HepG2 (cell line): ENCODE results near the gene GLIS2. TPM values are rescaled to one million over a fixed set of nuclear protein-coding genes. Genes with fewer than 3 reads are reported as not detected.

Experiments
- CHCHD3 ChIP-seq: sonication (generic); formaldehyde crosslinking; IDR thresholded peaks from 2 replicates; pipeline ENCODE4 v1.8.0; 2022; ENCODE audit warnings: mild to moderate bottlenecking, missing genetic modification reagents, moderate library complexity
- E2F2 ChIP-seq: sonication (generic); formaldehyde crosslinking; IDR thresholded peaks from 2 replicates; pipeline ENCODE4 v1.4.0; 2020; ENCODE audit warnings: missing genetic modification reagents, borderline replicate concordance
- JUN ChIP-seq: sonication (generic); formaldehyde crosslinking; IDR thresholded peaks from 2 replicates; pipeline ENCODE4 v1.4.0; 2020; ENCODE audit warnings: mild to moderate bottlenecking, missing genetic modification reagents
- MIER2 ChIP-seq: IDR thresholded peaks from 2 replicates; pipeline ENCODE4 v1.6.1; 2016; ENCODE audit warnings: missing biosample characterization, missing genetic modification reagents
- NFRKB ChIP-seq: fragments of 450-650 bp; IDR thresholded peaks from 2 replicates; pipeline ENCODE4 v1.6.1; 2017
- PRDM10 ChIP-seq: sonication (generic); formaldehyde crosslinking; IDR thresholded peaks from 2 replicates; pipeline ENCODE4 v1.4.0; 2020; ENCODE audit warnings: low read depth, missing genetic modification reagents
- RARG ChIP-seq: sonication (generic); formaldehyde crosslinking; IDR thresholded peaks from 2 replicates; pipeline ENCODE4 v1.4.0; 2020; ENCODE audit warnings: low read depth, mild to moderate bottlenecking, missing genetic modification reagents
- SIN3B ChIP-seq: fragments of 150-350 bp; IDR thresholded peaks from 2 replicates; pipeline ENCODE4 v1.6.1; 2014; ENCODE audit warnings: low read length
- SMARCE1 ChIP-seq: fragments of 450-650 bp; IDR thresholded peaks from 2 replicates; pipeline ENCODE4 v1.6.1; 2017; ENCODE audit warnings: borderline replicate concordance
- TBX3 ChIP-seq: fragments of 450-650 bp; IDR thresholded peaks from 2 replicates; pipeline ENCODE4 v1.6.1; 2017; ENCODE audit warnings: antibody characterized with exemption, mild to moderate bottlenecking, inconsistent platforms, borderline replicate concordance
- THYN1 ChIP-seq: sonication (generic); formaldehyde crosslinking; IDR thresholded peaks from 2 replicates; pipeline ENCODE4 v1.8.1; 2023; ENCODE audit warnings: low read depth, mild to moderate bottlenecking, moderate library complexity, missing genetic modification reagents, borderline replicate concordance
- ZBTB14 ChIP-seq: sonication (generic); formaldehyde crosslinking; IDR thresholded peaks from 2 replicates; pipeline ENCODE4 v1.4.0; 2020; ENCODE audit warnings: missing genetic modification reagents
- ZBTB7A ChIP-seq: sonication (generic); formaldehyde crosslinking; IDR thresholded peaks from 2 replicates; pipeline ENCODE4 v1.8.0; 2022; ENCODE audit warnings: mild to moderate bottlenecking, missing genetic modification reagents
- ZC3H13 ChIP-seq: sonication (generic); formaldehyde crosslinking; IDR thresholded peaks from 2 replicates; pipeline ENCODE4 v1.8.1; 2023; ENCODE audit warnings: mild to moderate bottlenecking, missing genetic modification reagents, moderate library complexity
- ZFP41 ChIP-seq: sonication (generic); formaldehyde crosslinking; IDR thresholded peaks from 2 replicates; pipeline ENCODE4 v1.4.0; 2020; ENCODE audit warnings: mild to moderate bottlenecking, missing genetic modification reagents, borderline replicate concordance
- ZFP90 ChIP-seq: sonication (generic); formaldehyde crosslinking; IDR thresholded peaks from 2 replicates; pipeline ENCODE4 v1.8.0; 2022; ENCODE audit warnings: missing genetic modification reagents, mild to moderate bottlenecking, inconsistent platforms, borderline replicate concordance
- ZKSCAN5 ChIP-seq: sonication (generic); formaldehyde crosslinking; IDR thresholded peaks from 2 replicates; pipeline ENCODE4 v1.5.1; 2020; ENCODE audit warnings: mild to moderate bottlenecking, missing genetic modification reagents
- ZNF33A ChIP-seq: sonication (generic); formaldehyde crosslinking; IDR thresholded peaks from 2 replicates; pipeline ENCODE4 v1.5.1; 2020; ENCODE audit warnings: missing genetic modification reagents, mild to moderate bottlenecking, moderate library complexity, borderline replicate concordance
- ZNF530 ChIP-seq: sonication (generic); formaldehyde crosslinking; IDR thresholded peaks from 2 replicates; pipeline ENCODE4 v1.5.0; 2020; ENCODE audit warnings: low read depth, mild to moderate bottlenecking, missing genetic modification reagents
- ZNF543 ChIP-seq: sonication (generic); formaldehyde crosslinking; IDR thresholded peaks from 2 replicates; pipeline ENCODE4 v1.4.0; 2020; ENCODE audit warnings: mild to moderate bottlenecking, missing genetic modification reagents
- ZNF597 ChIP-seq: sonication (generic); formaldehyde crosslinking; IDR thresholded peaks from 2 replicates; pipeline ENCODE4 v1.5.0; 2020; ENCODE audit warnings: missing genetic modification reagents
- ZNF607 ChIP-seq: sonication (generic); formaldehyde crosslinking; IDR thresholded peaks from 2 replicates; pipeline ENCODE4 v1.5.1; 2020; ENCODE audit warnings: missing genetic modification reagents, mild to moderate bottlenecking, borderline replicate concordance
- ZNF740 ChIP-seq: sonication (generic); formaldehyde crosslinking; IDR thresholded peaks from 2 replicates; pipeline ENCODE4 v1.4.0; 2020; ENCODE audit warnings: missing genetic modification reagents
- ZSCAN20 ChIP-seq: sonication (generic); formaldehyde crosslinking; IDR thresholded peaks from 2 replicates; pipeline ENCODE4 v1.4.0; 2020; ENCODE audit warnings: missing genetic modification reagents, mild to moderate bottlenecking, borderline replicate concordance
- polyA plus RNA-seq, 8 experiments: library from polyadenylated mRNA; depleted of rRNA in 3 of 8; stranded (reverse) in 7 of 8; unstranded in 1 of 8; fragments of >200 nt; fragmentation: Illumina TruSeq in 4 of 8; extraction: Trizol in 4 of 8; gene quantifications; 2 replicates each; pipeline versions ENCODE4 v1.2.1 to v1.2.3, GENCODE V29; 2011 to 2016; ENCODE audit warnings: low read depth in 4 of 8, missing spikeins in 1 of 8, mixed read lengths in 1 of 8; ENCODE audit not compliant: insufficient read depth in 1 of 8
- total RNA-seq, 5 experiments: library from RNA; depleted of rRNA; stranded (reverse); fragments of >200 nt; fragmentation: Illumina TruSeq; extraction: Trizol; gene quantifications; 2 replicates each; pipeline ENCODE4 v1.2.3, GENCODE V29; 2016; ENCODE audit warnings: low read depth in 1 of 5

Gene GLIS2
- total and polyA plus RNA-seq, 2 of the 13 experiments (the other 11 are each of a cell fraction or from before 2014, with no cell fraction given), result 0.28 to 0.29 TPM

GRCh38 chr16:4290236-4290830, 25.5 kb upstream of the GLIS2 start (continued):
- peak; percentile 69; the same call in 1 of the 2 replicates for TF ChIP-seq ZNF607
- TF ChIP-seq SIN3B, result no peak
- TF ChIP-seq ZNF740 (CRISPR knock-in tag), result no peak
- no peak for TF ChIP-seq ZSCAN20
- no peak for TF ChIP-seq ZNF33A (CRISPR knock-in tag)
- TF ChIP-seq PRDM10 (CRISPR knock-in tag), result peak; percentile 31; the same call in 1 of the 2 replicates
- no peak for TF ChIP-seq ZC3H13 (CRISPR knock-in tag)
- TF ChIP-seq ZFP90 (CRISPR knock-in tag), result no peak
- no peak for TF ChIP-seq CHCHD3 (CRISPR knock-in tag)
- TF ChIP-seq ZBTB7A (CRISPR knock-in tag), result no peak
- TF ChIP-seq RARG (CRISPR knock-in tag), result no peak
- TF ChIP-seq ZBTB14, result no peak
- no peak for TF ChIP-seq THYN1
- peak; percentile 72; the same call in 1 of the 2 replicates for TF ChIP-seq JUN
- peak; percentile 57; the same call in 1 of the 2 replicates for TF ChIP-seq TBX3
- TF ChIP-seq ZNF597 (CRISPR knock-in tag), result no peak
- TF ChIP-seq NFRKB, result no peak
- no peak for TF ChIP-seq ZKSCAN5 (CRISPR knock-in tag)
- no peak for TF ChIP-seq SMARCE1
- TF ChIP-seq ZFP41, result no peak
- no peak for TF ChIP-seq ZNF530
- no peak for TF ChIP-seq E2F2 (CRISPR knock-in tag)
- no peak for TF ChIP-seq ZNF543 (CRISPR knock-in tag)
- no peak for TF ChIP-seq MIER2 (CRISPR knock-in tag)
